Measurements from ENCODE around the gene SPEM2. TPM values are rescaled to one million over a fixed set of nuclear protein-coding genes. Genes with fewer than 3 reads are reported as not detected.

The SPEM2 gene
- total RNA-seq, 2 experiments from 2014 or later = not detected

GRCh38 chr17:7405350-7406234 is 19.8 kb upstream of the SPEM2 start:
- POLR2A ChIA-PET = interaction anchor here (1.3 to 2.9 kb wide), 3 partner anchors 69 to 178 kb away, joined by 3 to 10 read pairs (median 6); partner anchors contain the start of genes ACAP1, MPDU1 and POLR2A
- Mint-ChIP-seq H3K4me1 (peaks cover 24% of the 10 kb centered on the region), H3K27me3 (peaks cover 19% of the 10 kb centered on the region), H3K4me3 (peak overlapping the region; percentile 75), H3K9me3 (no peaks in the 10 kb centered on the region), H3K27ac (no peak overlapping the region), H3K36me3 (ENCODE audit: low read depth) (peaks cover 4% of the 10 kb centered on the region)
- CTCF ChIA-PET = no interaction called here
- no peak for DNase-seq

- peak overlapping the region; percentile 46 for H3K4me3 Mint-ChIP-seq
- peaks cover 19% of the 10 kb centered on the region for H3K27me3 Mint-ChIP-seq
- peaks cover 4% of the 10 kb centered on the region for H3K36me3 Mint-ChIP-seq (ENCODE audit: low read depth)
- ChIA-PET CTCF (interaction anchor here (1.7 kb wide), 1 partner anchor 30 kb away, joined by 4 read pairs; no protein-coding TSS in a partner anchor), POLR2A (no interaction called here)
- H3K27ac Mint-ChIP-seq = no peak overlapping the region
- H3K4me1 Mint-ChIP-seq = peaks cover 24% of the 10 kb centered on the region
- H3K9me3 Mint-ChIP-seq = no peaks in the 10 kb centered on the region
- DNase-seq = no peak
These were observed 19.1 kb upstream of the SPEM2 start for GRCh38 chr17:7406235-7406825.

GRCh38 chr17:7407082-7407481 is 18.3 kb upstream of the SPEM2 start:
- ChIA-PET CTCF (interaction anchor here (1.7 kb wide), 1 partner anchor 30 kb away, joined by 4 read pairs; no protein-coding TSS in a partner anchor), POLR2A (no interaction called here)
- Mint-ChIP-seq H3K4me3 (no peak overlapping the region), H3K4me1 (peaks cover 21% of the 10 kb centered on the region), H3K27ac (no peak overlapping the region), H3K36me3 (ENCODE audit: low read depth) (no peaks in the 10 kb centered on the region), H3K27me3 (peaks cover 19% of the 10 kb centered on the region), H3K9me3 (no peaks in the 10 kb centered on the region)
- DNase-seq = no peak

- Mint-ChIP-seq H3K4me1 (peaks cover 21% of the 10 kb centered on the region), H3K27ac (no peak within 1 kb of the TSS), H3K27me3 (peaks cover 19% of the 10 kb centered on the region), H3K36me3 (ENCODE audit: low read depth) (no peaks in the 10 kb centered on the region), H3K4me3 (no peak within 1 kb of the TSS), H3K9me3 (no peaks in the 10 kb centered on the region)
- POLR2A ChIA-PET = no interaction called here
- DNase-seq = no peak
- CTCF ChIA-PET = interaction anchor here (1.7 kb wide), 1 partner anchor 29 kb away, joined by 4 read pairs; no protein-coding TSS in a partner anchor
These were observed 17.7 kb upstream of the SPEM2 start, which contains the start of gene NLGN2 for GRCh38 chr17:7407485-7408251. Gene NLGN2 (plus strand): TSS chr17:7407845. CDS start chr17:7408256, 411 bp downstream.

- ChIA-PET CTCF (interaction anchor here (0.6 to 1.7 kb wide), 2 partner anchors 26 to 28 kb away, joined by 4 read pairs; no protein-coding TSS in a partner anchor), POLR2A (no interaction called here)
- no peaks in the 10 kb centered on the region for H3K36me3 Mint-ChIP-seq (ENCODE audit: low read depth)
- H3K9me3 Mint-ChIP-seq = no peaks in the 10 kb centered on the region
- H3K27ac Mint-ChIP-seq = no peak overlapping the region
- no peak overlapping the region for H3K4me3 Mint-ChIP-seq
- H3K4me1 Mint-ChIP-seq = peaks cover 15% of the 10 kb centered on the region
- DNase-seq = peak; percentile 38
- H3K27me3 Mint-ChIP-seq = peaks cover 19% of the 10 kb centered on the region
These were observed 17.1 kb upstream of the SPEM2 start for GRCh38 chr17:7408252-7408727.

GRCh38 chr17:7408863-7409262 is 16.6 kb upstream of the SPEM2 start:
- no peak for DNase-seq
- peaks cover 19% of the 10 kb centered on the region for H3K27me3 Mint-ChIP-seq
- POLR2A ChIA-PET = no interaction called here
- peaks cover 14% of the 10 kb centered on the region for H3K4me1 Mint-ChIP-seq
- H3K36me3 Mint-ChIP-seq (ENCODE audit: low read depth) = no peaks in the 10 kb centered on the region
- no peak overlapping the region for H3K4me3 Mint-ChIP-seq
- CTCF ChIA-PET = interaction anchor here (0.6 kb wide), 1 partner anchor 27 kb away, joined by 4 read pairs; no protein-coding TSS in a partner anchor
- H3K9me3 Mint-ChIP-seq = no peaks in the 10 kb centered on the region
- H3K27ac Mint-ChIP-seq = no peak overlapping the region

- H3K4me3 Mint-ChIP-seq = no peak overlapping the region
- ChIA-PET POLR2A (interaction anchor here (0.9 kb wide), 1 partner anchor 15 kb away, joined by 4 read pairs; the partner anchor contains the start of gene SPEM2), CTCF (no interaction called here)
- peaks cover 14% of the 10 kb centered on the region for H3K4me1 Mint-ChIP-seq
- DNase-seq = no peak
- H3K27me3 Mint-ChIP-seq = peaks cover 19% of the 10 kb centered on the region
- H3K36me3 Mint-ChIP-seq (ENCODE audit: low read depth) = no peaks in the 10 kb centered on the region
- no peak overlapping the region for H3K27ac Mint-ChIP-seq
- no peaks in the 10 kb centered on the region for H3K9me3 Mint-ChIP-seq
These were observed 15.7 kb upstream of the SPEM2 start for GRCh38 chr17:7409716-7410115.

- H3K36me3 Mint-ChIP-seq (ENCODE audit: low read depth) = no peaks in the 10 kb centered on the region
- H3K4me3 Mint-ChIP-seq = no peak overlapping the region
- ChIA-PET POLR2A (interaction anchor here (1.1 kb wide), 1 partner anchor 13 kb away, joined by 3 read pairs; no protein-coding TSS in a partner anchor), CTCF (no interaction called here)
- H3K27me3 Mint-ChIP-seq = peaks cover 14% of the 10 kb centered on the region
- H3K27ac Mint-ChIP-seq = no peak overlapping the region
- peaks cover 10% of the 10 kb centered on the region for H3K4me1 Mint-ChIP-seq
- H3K9me3 Mint-ChIP-seq = no peaks in the 10 kb centered on the region
- DNase-seq = no peak
These were observed 14.6 kb upstream of the SPEM2 start for GRCh38 chr17:7410634-7411426.

- ChIA-PET CTCF (no interaction called here), POLR2A (interaction anchor here (1.1 kb wide), 1 partner anchor 13 kb away, joined by 3 read pairs; no protein-coding TSS in a partner anchor)
- H3K36me3 Mint-ChIP-seq (ENCODE audit: low read depth) = no peaks in the 10 kb centered on the region
- H3K27ac Mint-ChIP-seq = no peak overlapping the region
- peaks cover 9% of the 10 kb centered on the region for H3K27me3 Mint-ChIP-seq
- H3K4me1 Mint-ChIP-seq = peaks cover 9% of the 10 kb centered on the region
- DNase-seq = no peak
- no peak overlapping the region for H3K4me3 Mint-ChIP-seq
- no peaks in the 10 kb centered on the region for H3K9me3 Mint-ChIP-seq
These were observed 14.0 kb upstream of the SPEM2 start for GRCh38 chr17:7411427-7411750.

- H3K27me3 Mint-ChIP-seq = peaks cover 5% of the 10 kb centered on the region
- H3K4me1 Mint-ChIP-seq = peaks cover 4% of the 10 kb centered on the region
- POLR2A ChIA-PET = interaction anchor here (0.6 to 0.8 kb wide), 2 partner anchors 9 to 22 kb away, joined by 3 read pairs; partner anchors contain the start of gene TMEM256
- no peaks in the 10 kb centered on the region for H3K36me3 Mint-ChIP-seq (ENCODE audit: low read depth)
- no peaks in the 10 kb centered on the region for H3K9me3 Mint-ChIP-seq
- no peak overlapping the region for H3K4me3 Mint-ChIP-seq
- H3K27ac Mint-ChIP-seq = no peak overlapping the region
- CTCF ChIA-PET = interaction anchor here (1.0 to 1.2 kb wide), 2 partner anchors 10 to 22 kb away, joined by 3 read pairs; partner anchors contain the start of genes TMEM102 and TMEM256
- no peak for DNase-seq
These were observed 11.9 kb upstream of the SPEM2 start for GRCh38 chr17:7413346-7413985.

- Mint-ChIP-seq H3K27me3 (no peaks in the 10 kb centered on the region), H3K27ac (no peak overlapping the region), H3K9me3 (no peaks in the 10 kb centered on the region), H3K36me3 (ENCODE audit: low read depth) (no peaks in the 10 kb centered on the region), H3K4me1 (no peaks in the 10 kb centered on the region), H3K4me3 (no peak overlapping the region)
- ChIA-PET POLR2A (no interaction called here), CTCF (interaction anchor here (1.8 kb wide), 1 partner anchor 59 kb away, joined by 4 read pairs; no protein-coding TSS in a partner anchor)
- no peak for DNase-seq
These were observed 10.6 kb upstream of the SPEM2 start for GRCh38 chr17:7414837-7415236.
